22Rv1 (cell line): ENCODE measurements around the gene LGALS7.

Experiments used
- H3K27ac ChIP-seq: fragments of 450-650 bp; 2 replicates; pipeline ENCODE4 v1.5.1; 2017
- CTCF ChIP-seq: fragments of 450-650 bp; IDR thresholded peaks from 2 replicates; pipeline ENCODE4 v1.5.1; 2017; ENCODE audit warnings: mild to moderate bottlenecking
- ZFX ChIP-seq: fragments of 450-650 bp; IDR thresholded peaks from 2 replicates; pipeline ENCODE4 v1.6.1; 2017; ENCODE audit warnings: antibody characterized with exemption, borderline replicate concordance

LGALS7 gene

DNA sequence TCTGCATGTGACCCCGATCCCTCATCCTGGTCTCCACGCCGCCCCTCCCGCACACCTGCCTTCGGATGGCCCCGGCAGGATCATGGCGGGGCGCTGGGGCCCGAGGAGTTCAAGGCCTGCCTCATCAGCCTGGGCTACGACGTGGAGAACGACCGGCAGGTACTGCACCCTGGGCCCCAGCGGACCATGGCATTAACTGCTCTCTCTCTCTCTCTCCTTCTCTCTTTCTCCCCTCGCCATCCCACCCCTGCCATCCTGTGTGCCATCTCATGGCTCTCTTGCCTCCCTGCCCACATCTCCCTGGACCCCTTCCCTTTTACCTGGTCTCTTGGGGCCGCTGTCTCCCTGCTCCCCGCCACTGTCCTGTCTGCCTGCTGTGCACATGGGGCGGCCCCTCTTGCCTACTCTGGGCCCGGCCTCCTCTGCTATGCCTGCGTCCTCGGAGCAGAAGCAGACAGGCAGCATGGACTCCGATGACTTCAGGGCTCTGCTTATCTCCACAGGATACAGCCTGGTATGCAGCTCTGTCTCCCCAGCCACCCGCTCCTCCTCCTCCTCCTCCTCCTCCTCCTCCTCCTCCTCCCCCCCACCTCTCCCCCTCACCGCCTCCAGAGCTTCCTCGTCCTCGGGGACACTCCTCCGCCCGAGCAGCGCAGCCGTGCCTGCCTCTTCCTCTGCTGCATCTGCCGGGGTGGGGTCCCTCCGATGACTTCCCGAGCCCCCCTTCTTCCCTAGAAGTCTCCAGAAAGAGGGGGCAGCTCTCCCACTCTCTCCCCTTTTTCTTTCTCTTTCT, 45.3 kb downstream of the LGALS7 start:
- peak overlapping the region; percentile 39; the same call in 1 of the 2 replicates for H3K27ac ChIP-seq
- TF ChIP-seq ZFX = no peak
- TF ChIP-seq CTCF = no peak

GRCh38 chr19:38727306-38727867, 45.9 kb downstream of the LGALS7 start:
- peak overlapping the region; percentile 39 for H3K27ac ChIP-seq
- TF ChIP-seq ZFX (no peak), CTCF (no peak)

DNA sequence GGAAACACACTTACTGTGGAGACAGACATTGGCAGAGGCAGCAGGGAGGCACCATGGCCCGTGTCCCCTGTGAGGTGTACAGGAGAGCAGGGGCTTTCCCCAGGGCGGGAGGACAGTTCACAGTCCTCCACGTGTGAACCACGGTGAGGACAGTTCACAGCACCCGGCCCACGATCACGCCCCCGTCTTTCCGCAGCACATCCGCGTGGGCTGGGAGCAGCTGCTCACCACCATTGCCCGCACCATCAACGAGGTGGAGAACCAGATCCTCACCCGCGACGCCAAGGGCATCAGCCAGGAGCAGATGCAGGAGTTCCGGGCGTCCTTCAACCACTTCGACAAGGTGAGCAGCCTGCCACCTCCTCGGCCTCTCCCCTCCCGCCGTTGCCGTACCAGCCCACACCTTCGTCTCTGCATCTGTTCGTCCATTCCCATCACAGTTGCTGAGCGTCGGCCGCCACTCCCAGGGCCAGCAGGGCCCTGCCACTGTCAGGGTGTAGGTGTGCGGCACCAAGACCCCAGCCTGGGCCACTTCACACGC, 46.5 kb downstream of the LGALS7 start:
- TF ChIP-seq ZFX = no peak
- no peak for TF ChIP-seq CTCF
- peak overlapping the region; percentile 39; the same call in 1 of the 2 replicates for H3K27ac ChIP-seq

- no peak for TF ChIP-seq CTCF
- no peak for TF ChIP-seq ZFX
- peak overlapping the region; percentile 39 for H3K27ac ChIP-seq
Measured at GRCh38 chr19:38726284-38726673, 47.0 kb downstream of the LGALS7 start.

DNA sequence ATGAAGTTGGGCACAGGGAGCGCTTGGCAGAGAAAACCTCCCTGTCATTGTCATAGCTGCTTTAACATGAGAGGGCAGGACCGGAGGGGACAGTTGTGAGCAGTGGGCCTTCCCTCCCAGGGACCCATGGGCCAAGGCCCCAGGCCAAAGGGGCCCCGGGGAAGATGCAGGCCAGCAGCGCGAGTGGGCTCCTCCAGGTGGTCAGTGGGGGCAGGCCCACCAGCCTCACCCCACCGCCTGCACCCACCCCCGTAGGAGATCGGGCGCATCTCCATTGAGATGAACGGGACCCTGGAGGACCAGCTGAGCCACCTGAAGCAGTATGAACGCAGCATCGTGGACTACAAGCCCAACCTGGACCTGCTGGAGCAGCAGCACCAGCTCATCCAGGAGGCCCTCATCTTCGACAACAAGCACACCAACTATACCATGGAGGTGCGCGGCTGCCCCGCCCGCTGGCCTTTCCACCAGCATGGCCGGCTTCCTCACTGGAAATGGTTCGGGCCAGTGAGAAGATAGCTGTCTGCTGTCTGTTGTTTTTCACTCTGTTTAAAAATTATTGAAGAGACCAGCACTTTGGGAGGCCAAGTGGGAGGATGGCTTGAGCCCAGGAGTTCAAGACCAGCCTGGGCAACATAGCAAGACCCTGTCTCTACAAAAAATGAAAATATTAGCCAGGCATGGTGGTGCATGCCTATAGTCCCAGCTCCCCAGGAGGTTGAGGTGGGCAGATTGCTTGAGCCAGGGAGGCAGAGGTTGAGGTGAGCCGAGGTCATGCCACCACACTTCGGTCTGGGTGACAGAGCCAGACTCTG, 47.6 kb downstream of the LGALS7 start:
- no peak for TF ChIP-seq ZFX
- no peak for TF ChIP-seq CTCF
- H3K27ac ChIP-seq = peak overlapping the region; percentile 39

DNA sequence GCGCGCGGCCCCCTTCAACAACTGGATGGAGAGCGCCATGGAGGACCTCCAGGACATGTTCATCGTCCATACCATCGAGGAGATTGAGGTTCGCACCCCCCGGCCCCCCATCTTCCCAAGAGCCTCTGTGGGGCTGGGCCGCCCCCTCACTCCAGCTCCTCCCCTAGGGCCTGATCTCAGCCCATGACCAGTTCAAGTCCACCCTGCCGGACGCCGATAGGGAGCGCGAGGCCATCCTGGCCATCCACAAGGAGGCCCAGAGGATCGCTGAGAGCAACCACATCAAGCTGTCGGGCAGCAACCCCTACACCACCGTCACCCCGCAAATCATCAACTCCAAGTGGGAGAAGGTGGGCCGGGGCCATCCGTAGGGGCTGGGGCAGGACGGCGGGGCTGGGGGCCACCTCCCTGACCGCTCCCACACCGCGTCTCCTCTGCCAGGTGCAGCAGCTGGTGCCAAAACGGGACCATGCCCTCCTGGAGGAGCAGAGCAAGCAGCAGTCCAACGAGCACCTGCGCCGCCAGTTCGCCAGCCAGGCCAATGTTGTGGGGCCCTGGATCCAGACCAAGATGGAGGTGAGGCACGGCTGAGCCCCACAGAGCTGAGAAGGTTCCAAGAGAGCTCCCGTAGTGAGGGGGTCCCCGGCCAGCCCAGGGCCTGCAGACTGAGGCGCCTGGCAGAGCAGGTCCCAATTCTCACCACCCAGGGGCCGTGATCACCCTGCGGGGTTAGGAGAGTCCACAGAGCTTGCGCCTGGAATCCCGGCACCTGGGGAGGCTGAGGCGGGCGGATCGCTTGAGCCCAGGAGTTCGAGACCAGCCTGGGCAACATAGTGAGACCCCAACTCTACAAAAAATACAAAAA, 49.1 kb downstream of the LGALS7 start:
- no peak for TF ChIP-seq ZFX
- no peak overlapping the region for H3K27ac ChIP-seq

- TF ChIP-seq CTCF (no peak), ZFX (no peak)
- H3K27ac ChIP-seq = no peak overlapping the region
Measured at GRCh38 chr19:38723606-38723965, 49.7 kb downstream of the LGALS7 start.
